VCaP (cell line): Measurements from ENCODE around the gene DRD4.

Experiments
- H3K27ac ChIP-seq: fragments of 450-650 bp; 2 replicates; pipeline ENCODE4 v1.5.1; 2017
- TF ChIP-seq, protein P1 (sequence below): fragments of 450-650 bp; conservative IDR thresholded peaks from 2 replicates; pipeline ENCODE4 v1.5.1; 2017; ENCODE audit warnings: mild to moderate bottlenecking, moderate library complexity

The DRD4 gene

GRCh38 chr11:679271-680207 lies 42.5 kb downstream of the DRD4 start:
- TF ChIP-seq, protein P1, sequence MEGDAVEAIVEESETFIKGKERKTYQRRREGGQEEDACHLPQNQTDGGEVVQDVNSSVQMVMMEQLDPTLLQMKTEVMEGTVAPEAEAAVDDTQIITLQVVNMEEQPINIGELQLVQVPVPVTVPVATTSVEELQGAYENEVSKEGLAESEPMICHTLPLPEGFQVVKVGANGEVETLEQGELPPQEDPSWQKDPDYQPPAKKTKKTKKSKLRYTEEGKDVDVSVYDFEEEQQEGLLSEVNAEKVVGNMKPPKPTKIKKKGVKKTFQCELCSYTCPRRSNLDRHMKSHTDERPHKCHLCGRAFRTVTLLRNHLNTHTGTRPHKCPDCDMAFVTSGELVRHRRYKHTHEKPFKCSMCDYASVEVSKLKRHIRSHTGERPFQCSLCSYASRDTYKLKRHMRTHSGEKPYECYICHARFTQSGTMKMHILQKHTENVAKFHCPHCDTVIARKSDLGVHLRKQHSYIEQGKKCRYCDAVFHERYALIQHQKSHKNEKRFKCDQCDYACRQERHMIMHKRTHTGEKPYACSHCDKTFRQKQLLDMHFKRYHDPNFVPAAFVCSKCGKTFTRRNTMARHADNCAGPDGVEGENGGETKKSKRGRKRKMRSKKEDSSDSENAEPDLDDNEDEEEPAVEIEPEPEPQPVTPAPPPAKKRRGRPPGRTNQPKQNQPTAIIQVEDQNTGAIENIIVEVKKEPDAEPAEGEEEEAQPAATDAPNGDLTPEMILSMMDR, result no peak
- no peak overlapping the region for H3K27ac ChIP-seq

- no peak overlapping the region for H3K27ac ChIP-seq
- TF ChIP-seq, protein P1, result no peak
Measured at GRCh38 chr11:680476-680875, 43.4 kb downstream of the DRD4 start.

GRCh38 chr11:680970-681369 lies 43.9 kb downstream of the DRD4 start:
- TF ChIP-seq, protein P1, result no peak
- H3K27ac ChIP-seq, result no peak overlapping the region

DNA sequence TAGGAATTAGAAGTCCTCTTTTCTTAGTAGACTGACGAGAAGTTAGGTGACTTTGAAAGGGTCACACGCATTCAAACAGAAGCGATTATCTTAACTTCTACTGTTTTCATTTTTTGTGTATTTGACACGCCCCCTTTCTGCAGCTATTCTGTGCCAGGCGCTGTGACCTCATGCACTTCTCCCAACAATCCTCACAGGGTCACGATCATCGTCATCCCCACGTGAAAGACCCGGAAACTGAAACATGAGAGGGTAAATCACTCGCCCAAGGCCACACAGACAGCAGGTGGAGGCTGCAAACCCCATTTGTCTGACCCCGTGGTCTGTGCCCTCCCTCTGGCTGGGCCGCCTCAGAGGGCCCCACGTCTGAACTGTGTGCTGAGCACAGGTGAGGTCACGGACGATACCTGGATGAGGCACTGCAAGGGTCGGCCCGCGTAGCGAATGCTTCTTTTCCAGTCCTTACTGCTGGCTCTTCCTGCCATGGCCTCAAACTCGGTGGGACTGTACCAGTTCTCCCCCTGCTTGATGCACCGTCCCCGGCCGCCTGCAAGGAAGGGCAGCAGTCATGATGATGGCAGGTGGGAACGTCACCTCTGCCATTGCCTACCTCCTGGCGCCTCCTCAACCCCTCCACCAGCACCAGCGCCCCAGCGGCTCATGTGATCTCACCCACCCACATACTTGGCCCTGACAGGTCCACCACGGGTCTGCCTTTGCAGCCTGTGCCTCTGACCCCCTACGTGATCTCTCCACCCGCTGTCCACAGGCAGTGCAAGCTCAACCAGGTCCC lies 49.6 kb downstream of the DRD4 start:
- TF ChIP-seq, protein P1, result no peak
- no peak overlapping the region for H3K27ac ChIP-seq

DNA sequence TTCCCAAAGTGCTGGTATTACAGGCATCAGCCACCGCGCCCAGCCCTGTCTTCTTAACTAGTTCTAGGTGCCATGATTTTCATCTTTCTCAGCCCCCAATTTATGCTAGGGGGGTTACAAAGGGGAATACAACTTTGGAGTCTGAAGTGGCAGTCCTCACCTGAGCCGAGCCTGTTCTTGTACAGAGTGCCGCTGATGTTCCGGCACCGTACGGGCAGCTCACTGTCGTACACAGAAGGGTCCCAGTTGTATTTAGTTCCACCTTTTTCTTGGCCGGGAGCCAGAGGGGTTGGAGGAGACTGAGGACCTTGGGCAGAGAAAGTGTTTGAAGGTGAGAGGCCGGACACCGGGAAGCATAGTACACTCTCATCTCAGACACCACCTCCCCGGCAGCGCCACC lies 50.7 kb downstream of the DRD4 start:
- TF ChIP-seq, protein P1, result no peak
- H3K27ac ChIP-seq, result no peak overlapping the region

DNA sequence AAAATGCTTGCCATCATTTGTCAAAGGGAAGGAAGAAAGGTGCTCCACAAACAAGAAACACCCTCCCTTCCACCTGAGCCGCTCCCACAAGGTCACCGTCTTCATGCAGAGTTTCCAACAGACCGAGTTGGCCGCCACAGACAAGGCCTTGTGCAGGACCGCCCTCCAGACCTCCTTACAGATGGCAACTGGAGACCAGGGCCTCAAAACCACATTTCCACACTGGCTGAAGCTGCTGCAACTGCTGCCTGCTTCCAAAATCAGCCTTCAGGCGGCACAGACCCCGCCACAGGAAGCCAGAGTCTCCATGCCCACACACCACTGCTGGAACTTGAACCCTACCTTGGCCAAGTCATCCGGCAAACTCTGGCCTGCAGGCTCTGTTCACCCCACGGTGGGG lies 51.6 kb downstream of the DRD4 start:
- no peak overlapping the region for H3K27ac ChIP-seq
- TF ChIP-seq, protein P1, result no peak

GRCh38 chr11:689625-690024 lies 52.6 kb downstream of the DRD4 start:
- TF ChIP-seq, protein P1, result no peak
- peak overlapping the region; percentile 45 for H3K27ac ChIP-seq

DNA sequence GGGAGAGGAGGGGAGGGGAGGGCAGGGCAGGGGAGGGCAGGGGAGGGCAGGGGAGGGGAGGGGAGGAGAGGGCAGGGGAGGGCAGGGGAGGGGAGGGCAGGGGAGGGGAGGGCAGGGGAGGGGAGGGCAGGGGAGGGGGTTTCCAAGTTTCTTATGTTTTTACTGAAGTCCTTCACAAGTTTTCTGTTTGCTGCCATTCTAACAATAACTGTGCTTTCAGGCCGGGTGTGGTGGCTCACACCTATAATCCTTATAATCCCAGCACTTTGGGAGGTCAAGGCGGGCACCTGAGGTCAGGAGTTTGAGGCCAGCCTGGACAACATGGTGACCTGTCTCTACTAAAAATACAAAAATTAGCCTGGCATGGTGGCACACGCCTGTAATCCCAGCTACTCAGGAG lies 53.2 kb downstream of the DRD4 start:
- H3K27ac ChIP-seq, result peak overlapping the region; percentile 36; the same call in 1 of the 2 replicates
